ENCODE measurements around the gene PALM3.
"Not testable (repeated sequence)": the region's sequence is repeated elsewhere in the genome, so short reads cannot be mapped to it uniquely, and the experiment has no call there.

PALM3 gene

DNA sequence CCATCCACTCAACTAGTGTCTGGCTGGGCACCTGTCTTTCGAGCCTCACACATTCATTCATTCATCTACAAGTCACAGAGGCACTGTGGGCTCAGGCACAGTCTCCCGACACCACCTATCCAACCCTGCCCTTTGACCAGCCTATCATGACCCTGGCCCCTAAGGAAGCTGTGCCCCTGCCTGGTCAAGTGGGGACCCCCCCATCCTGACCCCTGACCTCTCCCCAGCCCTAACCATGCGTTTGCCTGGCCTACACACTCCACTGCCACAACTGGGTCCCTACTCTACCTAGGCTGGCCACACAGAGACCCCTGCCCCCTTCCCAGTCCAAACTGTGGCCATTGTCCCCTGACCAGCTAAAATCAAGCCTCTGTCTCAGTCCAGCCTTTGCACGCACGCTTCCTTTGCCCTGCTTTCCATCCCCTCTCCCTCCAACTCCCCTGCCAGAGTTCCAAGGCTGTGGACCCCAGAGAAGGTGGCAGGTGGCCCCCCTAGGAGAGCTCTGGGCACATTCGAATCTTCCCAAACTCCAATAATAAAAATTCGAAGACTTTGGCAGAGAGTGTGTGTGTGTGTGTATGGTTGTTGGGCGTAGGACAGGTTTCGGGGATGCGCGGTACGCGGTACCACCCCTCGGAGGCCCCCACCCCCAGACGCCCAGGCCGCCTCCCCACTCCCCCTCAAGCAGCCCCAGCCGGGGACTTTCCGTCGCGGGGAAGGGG is 30.7 kb downstream of the PALM3 start:
- DNase-seq (ENCODE audit: low spot score), result no peak

DNA sequence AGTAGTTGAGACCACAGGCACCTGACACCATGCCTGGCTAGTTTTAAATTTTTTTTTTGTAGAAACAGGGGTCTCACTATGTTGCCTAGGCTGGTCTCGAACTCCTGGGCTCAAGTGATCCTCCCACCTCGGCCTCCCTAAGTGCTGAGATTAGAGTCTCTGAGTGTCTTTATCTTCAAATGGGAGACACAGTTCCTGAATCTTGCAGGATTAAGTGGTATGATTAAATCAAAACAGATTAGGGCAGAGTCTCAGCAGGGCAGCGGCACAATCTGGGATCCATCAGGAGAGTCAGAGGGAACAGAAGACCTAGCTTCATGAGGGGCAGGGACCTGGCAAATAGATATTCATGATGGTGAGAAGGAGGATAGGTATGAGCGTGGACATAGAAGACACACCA is 33.0 kb downstream of the PALM3 start:
- DNase-seq (ENCODE audit: low spot score), result no peak

DNA sequence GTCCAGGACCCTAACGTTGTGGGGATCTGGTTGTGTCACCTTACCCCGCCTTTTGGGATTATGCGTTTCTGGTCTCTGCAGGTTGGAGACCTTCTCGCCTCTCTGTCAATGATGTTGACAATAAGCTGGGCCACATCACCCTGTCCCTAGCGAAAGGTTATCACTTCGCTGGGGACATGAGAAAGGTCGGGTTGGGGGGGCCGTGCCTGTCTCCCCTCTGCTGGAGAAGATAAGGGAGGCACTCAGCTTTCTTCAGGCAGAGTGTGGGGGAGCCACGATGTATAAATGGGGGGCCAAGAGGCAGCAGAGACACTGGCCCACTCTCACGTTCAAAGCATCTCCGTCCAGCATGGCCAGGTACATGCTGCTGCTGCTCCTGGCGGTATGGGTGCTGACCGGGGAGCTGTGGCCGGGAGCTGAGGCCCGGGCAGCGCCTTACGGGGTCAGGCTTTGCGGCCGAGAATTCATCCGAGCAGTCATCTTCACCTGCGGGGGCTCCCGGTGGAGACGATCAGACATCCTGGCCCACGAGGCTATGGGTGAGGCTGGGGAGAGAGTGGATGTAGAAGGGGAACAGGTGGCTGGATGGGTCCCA is 33.9 kb downstream of the PALM3 start, which contains the start of gene RLN3:
TSS of gene RLN3 (plus strand) at position 293 of the 595 bp plus-strand sequence. CDS start at position 350, 57 bp downstream.
- DNase-seq (ENCODE audit: low spot score), result no peak

- DNase-seq (ENCODE audit: low spot score), result not testable (repeated sequence)
Observed at GRCh38 chr19:14026652-14027192, 35.2 kb downstream of the PALM3 start.

DNA sequence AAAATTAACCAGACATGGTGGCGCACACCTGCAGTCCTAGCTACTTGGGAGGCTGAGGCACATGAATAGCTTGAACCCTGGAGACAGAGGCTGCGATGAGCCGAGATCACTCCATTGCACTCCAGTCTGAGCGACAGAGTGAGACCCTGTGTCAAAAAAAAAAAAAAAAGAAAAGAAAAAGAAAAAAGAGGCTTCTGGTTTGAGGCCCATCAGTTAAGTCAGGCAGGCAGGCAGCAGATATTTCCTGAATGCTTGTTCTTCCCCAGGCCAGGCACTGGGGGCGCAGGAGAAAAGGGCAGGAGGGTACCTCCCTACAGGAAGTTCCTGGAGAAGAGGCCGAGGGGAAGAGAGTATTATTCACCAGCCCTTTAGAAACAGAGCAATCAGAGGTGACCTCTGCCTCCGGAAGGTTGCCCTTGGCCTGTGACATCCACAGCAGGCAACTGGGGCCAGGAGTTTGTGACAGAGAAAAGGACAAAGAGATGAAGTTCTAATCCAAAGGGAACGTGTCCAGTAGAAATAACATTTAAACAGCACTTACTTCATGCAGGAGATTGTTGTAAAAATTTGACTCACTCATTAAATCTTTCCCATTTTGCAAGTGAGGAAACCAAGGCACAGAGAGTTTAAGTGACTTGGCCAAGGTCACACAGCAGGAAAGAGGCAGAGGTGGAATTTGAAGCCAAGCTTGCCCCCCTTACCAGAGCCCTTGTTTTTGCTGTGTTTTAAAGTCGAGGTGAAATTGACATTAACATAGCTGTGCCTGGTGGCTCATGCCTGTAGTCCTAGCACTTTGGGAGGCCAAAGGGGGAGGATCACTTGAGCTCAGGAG is 38.3 kb downstream of the PALM3 start:
- peak; percentile 38 for DNase-seq (ENCODE audit: low spot score)

GRCh38 chr19:14022469-14022868 is 39.4 kb downstream of the PALM3 start:
- DNase-seq (ENCODE audit: low spot score), result no peak

GRCh38 chr19:14021474-14021873 is 40.4 kb downstream of the PALM3 start:
- no peak for DNase-seq (ENCODE audit: low spot score)

- not testable (repeated sequence) for DNase-seq (ENCODE audit: low spot score)
Observed at GRCh38 chr19:14019739-14020138, 42.1 kb downstream of the PALM3 start.

- no peak for DNase-seq (ENCODE audit: low spot score)
Observed at GRCh38 chr19:14019100-14019499, 42.8 kb downstream of the PALM3 start.

- DNase-seq (ENCODE audit: low spot score), result peak; percentile 55
Observed at GRCh38 chr19:14015524-14016035, 46.3 kb downstream of the PALM3 start.

DNA sequence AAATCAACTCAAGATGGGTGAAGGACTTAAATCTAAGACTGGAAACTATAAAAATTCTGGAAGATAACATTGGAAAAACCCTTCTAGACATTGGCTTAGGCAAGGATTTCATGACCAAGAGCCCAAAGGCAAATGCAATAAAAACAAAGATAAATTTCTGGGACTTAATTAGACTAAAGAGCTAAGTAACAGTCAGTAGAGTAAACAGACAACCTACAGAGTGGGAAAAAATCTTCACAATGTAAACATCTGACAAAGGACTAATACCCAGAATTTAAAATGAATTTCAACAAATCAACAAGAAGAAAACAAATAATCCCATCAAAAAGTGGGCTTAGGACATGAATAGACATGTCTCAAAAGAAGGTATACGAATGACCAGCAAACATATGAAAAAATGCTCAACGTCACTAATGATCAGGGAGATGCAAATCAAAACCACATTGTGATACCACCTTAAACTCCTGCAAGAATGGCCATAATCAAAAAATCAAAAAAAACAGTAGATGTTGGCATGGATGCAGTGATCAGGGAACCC is 49.4 kb downstream of the PALM3 start:
- DNase-seq (ENCODE audit: low spot score), result no peak

- DNase-seq (ENCODE audit: low spot score), result no peak
Observed at GRCh38 chr19:14006766-14007562, 54.9 kb downstream of the PALM3 start.

GRCh38 chr19:14006085-14006765 is 55.7 kb downstream of the PALM3 start, which contains the start of gene RFX1:
TSS of gene RFX1 (minus strand) at chr19:14006320. CDS start at chr19:13993843, 12,477 bp downstream.
- DNase-seq (ENCODE audit: low spot score), result peak; percentile 98

DNA sequence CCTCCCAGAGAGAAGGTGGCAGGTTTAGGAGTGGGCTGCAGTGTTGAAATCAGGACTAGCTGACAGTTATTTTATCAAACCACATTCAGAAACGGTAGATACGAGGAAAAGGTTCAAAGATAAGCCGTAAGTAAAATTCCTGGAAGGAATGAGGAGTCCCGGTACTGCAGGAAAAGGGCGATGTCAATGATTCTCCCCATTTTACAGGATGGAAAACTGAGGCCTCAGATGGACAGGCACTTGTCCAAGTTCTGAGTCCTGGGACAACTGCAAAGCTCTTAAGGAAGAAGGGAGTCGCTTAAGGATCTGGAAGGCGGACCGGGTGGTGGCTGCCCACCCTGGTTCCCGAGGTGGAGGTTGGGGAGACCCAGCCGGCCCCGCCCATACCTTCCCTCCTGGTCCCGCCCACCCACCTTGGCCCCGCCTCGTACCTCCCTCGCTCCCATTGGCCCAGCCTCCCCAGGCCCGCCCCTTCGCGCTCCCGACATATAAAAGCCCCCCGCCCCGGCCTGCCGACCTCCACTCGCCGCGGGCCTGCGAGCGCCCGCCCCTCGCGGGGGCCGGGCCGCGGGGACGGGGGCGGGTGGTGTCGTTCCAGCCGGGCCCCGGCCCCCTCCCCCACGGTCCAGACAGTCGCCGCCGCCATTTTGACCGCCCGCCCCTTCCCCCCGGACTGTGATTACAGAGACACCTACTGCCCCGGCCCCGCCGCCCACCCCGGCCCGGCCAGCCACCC is 56.4 kb downstream of the PALM3 start:
- DNase-seq (ENCODE audit: low spot score), result peak; percentile 85

DNA sequence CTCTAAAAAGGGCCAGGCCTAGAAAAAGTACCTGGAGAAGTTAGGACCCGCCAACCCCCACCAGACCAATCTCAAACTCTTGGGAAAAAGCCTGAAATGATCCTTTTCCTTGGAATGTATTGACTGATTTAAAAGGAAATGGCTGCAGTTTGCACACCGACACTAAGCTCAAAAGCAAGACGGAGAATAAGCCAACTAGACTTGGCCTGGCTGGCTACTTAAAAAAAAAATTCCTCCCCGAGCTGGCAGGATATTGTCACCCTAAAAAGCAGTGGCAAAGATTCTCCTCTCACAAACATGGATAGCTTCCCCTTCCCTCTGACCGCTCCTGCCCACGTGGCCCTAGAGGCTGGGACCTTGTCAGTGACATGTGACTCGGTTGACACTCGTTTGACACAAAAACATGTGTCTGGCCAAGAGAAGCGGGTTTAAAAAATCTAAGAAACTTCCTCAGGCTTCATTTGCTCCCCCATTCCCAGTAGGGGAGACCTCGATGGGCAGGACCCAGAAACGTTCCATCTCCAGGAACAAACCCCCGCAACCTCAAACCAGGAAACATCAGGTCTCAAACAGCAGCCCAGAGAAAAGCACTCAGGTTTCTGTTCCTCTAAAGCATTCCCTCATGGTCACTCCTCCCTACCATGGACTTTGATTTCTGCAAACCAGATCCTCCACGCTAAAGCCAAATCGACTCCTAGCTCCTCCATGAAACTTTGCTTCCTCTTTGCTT is 57.1 kb downstream of the PALM3 start:
- DNase-seq (ENCODE audit: low spot score), result no peak
